Trophoblast cell (in vitro differentiated cells and primary cell): ENCODE measurements around the gene CFAP99.
A peak's percentile ranks its signal among the peaks of the same experiment; 100 is the strongest.

Experiments used
- DNase-seq, 2 donors: peaks; one replicate each; pipeline ENCODE4 v3.0.0-alpha.2; 2016
- H2AFZ ChIP-seq: 2 replicates; pipeline ENCODE4 v1.6.1; 2013; ENCODE audit warnings: low read length, moderate library complexity, mild to moderate bottlenecking; ENCODE audit not compliant: insufficient read depth, poor library complexity
- H2AK5ac ChIP-seq: 2 replicates; pipeline ENCODE4 v1.6.1; 2013; ENCODE audit warnings: mild to moderate bottlenecking, low read length
- H2BK120ac ChIP-seq: 2 replicates; pipeline ENCODE4 v1.6.1; 2013; ENCODE audit warnings: low read length, mild to moderate bottlenecking, moderate library complexity; ENCODE audit not compliant: insufficient read depth, poor library complexity
- H2BK12ac ChIP-seq: 2 replicates; pipeline ENCODE4 v1.6.1; 2013; ENCODE audit warnings: mild to moderate bottlenecking, low read length, moderate library complexity
- H2BK5ac ChIP-seq: 2 replicates; pipeline ENCODE4 v1.6.1; 2013; ENCODE audit warnings: low read length, low read depth, moderate library complexity, mild to moderate bottlenecking; ENCODE audit not compliant: poor library complexity
- H3K14ac ChIP-seq: 2 replicates; pipeline ENCODE4 v1.6.1; 2013; ENCODE audit warnings: mild to moderate bottlenecking, low read length
- H3K18ac ChIP-seq: 2 replicates; pipeline ENCODE4 v1.6.1; 2013; ENCODE audit warnings: mild to moderate bottlenecking, low read length
- H3K23ac ChIP-seq: 2 replicates; pipeline ENCODE4 v1.6.1; 2013; ENCODE audit warnings: low read length
- H3K27ac ChIP-seq: 2 replicates; pipeline ENCODE4 v1.5.1; 2013; ENCODE audit warnings: low read depth, mild to moderate bottlenecking, inconsistent platforms, low read length, moderate library complexity
- H3K27me3 ChIP-seq: 2 replicates; pipeline ENCODE4 v1.6.1; 2013; ENCODE audit warnings: inconsistent platforms, mild to moderate bottlenecking, low read length, moderate library complexity; ENCODE audit not compliant: insufficient read depth
- H3K36me3 ChIP-seq, 2 experiments: 1 replicate in 1 of 2; 2 replicates in 1 of 2; pipeline ENCODE4 v1.6.1; 2013; ENCODE audit warnings: low read length in 2 of 2, mild to moderate bottlenecking in 2 of 2, moderate library complexity in 1 of 2; ENCODE audit not compliant: insufficient read depth in 2 of 2, control insufficient read depth in 1 of 2
- H3K4ac ChIP-seq: 2 replicates; pipeline ENCODE4 v1.6.1; 2013; ENCODE audit warnings: low read depth, mild to moderate bottlenecking, low read length, moderate library complexity
- H3K4me1 ChIP-seq, 2 experiments: 1 replicate in 1 of 2; 2 replicates in 1 of 2; pipeline ENCODE4 v1.6.1; 2013; ENCODE audit warnings: low read length in 2 of 2, mild to moderate bottlenecking in 2 of 2, moderate library complexity in 1 of 2; ENCODE audit not compliant: insufficient read depth in 2 of 2, control insufficient read depth in 1 of 2
- H3K4me2 ChIP-seq: 2 replicates; pipeline ENCODE4 v1.6.1; 2013; ENCODE audit warnings: inconsistent platforms, mild to moderate bottlenecking, low read length, moderate library complexity
- H3K4me3 ChIP-seq: 2 replicates; pipeline ENCODE4 v1.5.1; 2013; ENCODE audit warnings: mild to moderate bottlenecking, low read depth, low read length, inconsistent platforms
- H3K79me1 ChIP-seq: one replicate; pipeline ENCODE4 v1.6.1; 2013; ENCODE audit warnings: low read length
- H3K79me2 ChIP-seq: 2 replicates; pipeline ENCODE4 v1.6.1; 2013; ENCODE audit warnings: low read length, mild to moderate bottlenecking; ENCODE audit not compliant: control insufficient read depth, insufficient read depth, poor library complexity
- H3K9ac ChIP-seq: 2 replicates; pipeline ENCODE4 v1.6.1; 2013; ENCODE audit warnings: mild to moderate bottlenecking, low read length
- H3K9me3 ChIP-seq: 2 replicates; pipeline ENCODE4 v1.6.1; 2013; ENCODE audit warnings: low read depth, mild to moderate bottlenecking, control low read depth, inconsistent platforms, low read length; ENCODE audit not compliant: insufficient read depth
- H4K12ac ChIP-seq: 2 replicates; pipeline ENCODE4 v1.6.1; 2013; ENCODE audit warnings: low read depth, mild to moderate bottlenecking, low read length, moderate library complexity
- H4K8ac ChIP-seq: 2 replicates; pipeline ENCODE4 v1.6.1; 2013; ENCODE audit warnings: low read depth, mild to moderate bottlenecking, low read length, moderate library complexity
- H4K91ac ChIP-seq: one replicate; pipeline ENCODE4 v1.6.1; 2013; ENCODE audit warnings: low read depth, mild to moderate bottlenecking, low read length, moderate library complexity
- WGBS: extraction: QIAGEN DNeasy Blood & Tissue Kit; methylation state at CpG from one replicate; pipeline ENCODE4 v1.1.7; 2013; ENCODE audit warnings: missing lambda C conversion rate; ENCODE audit not compliant: insufficient read length, insufficient coverage; ENCODE audit errors: extremely low coverage; 5-methylcytosine and 5-hydroxymethylcytosine counted together

Gene CFAP99

DNA sequence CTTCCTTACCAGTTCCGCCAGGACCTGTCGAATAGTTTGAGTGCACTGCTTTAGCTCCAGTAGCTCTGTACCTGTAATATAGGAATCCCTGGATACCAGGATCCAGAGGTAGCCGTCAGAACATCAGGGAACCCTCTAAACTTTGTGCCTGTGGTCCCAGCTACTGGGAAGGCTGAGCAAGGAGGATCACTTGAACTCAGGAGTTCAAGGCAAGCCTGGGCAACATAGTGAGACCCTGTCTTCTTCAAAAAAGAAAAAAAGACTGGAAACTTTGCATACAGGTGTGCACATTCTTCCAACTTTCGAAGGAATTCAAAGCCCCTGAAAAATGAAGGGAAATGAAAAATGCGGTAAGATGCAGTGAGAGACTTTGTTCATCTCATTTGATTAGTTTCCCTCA lies 85.1 kb downstream of the CFAP99 start:
- H3K27ac ChIP-seq = no peak overlapping the region
- no peak overlapping the region for H3K14ac ChIP-seq
- no peak overlapping the region for H2BK120ac ChIP-seq
- no peak overlapping the region for H3K9ac ChIP-seq
- H3K23ac ChIP-seq = no peak overlapping the region
- no peaks in the 10 kb centered on the region for H3K4me1 ChIP-seq
- H3K9me3 ChIP-seq = no peaks in the 10 kb centered on the region
- H3K4ac ChIP-seq = no peak overlapping the region
- H4K12ac ChIP-seq = no peak overlapping the region
- WGBS = no CpG with 5 or more reads among the region's 5 CpGs
- no peak overlapping the region for H3K4me3 ChIP-seq
- no peaks in the 10 kb centered on the region for H3K79me1 ChIP-seq
- DNase-seq = peak in 1 of 2 donors; percentile 33
- H3K18ac ChIP-seq = no peak overlapping the region
- no peak overlapping the region for H2BK12ac ChIP-seq
- no peak overlapping the region for H4K8ac ChIP-seq
- no peaks in the 10 kb centered on the region for H3K27me3 ChIP-seq
- no peak overlapping the region for H2AK5ac ChIP-seq
- H3K4me2 ChIP-seq = no peak overlapping the region
- no peak overlapping the region for H4K91ac ChIP-seq
- peaks cover 34 to 40% of the 10 kb centered on the region in 2 experiments for H3K36me3 ChIP-seq
- H2BK5ac ChIP-seq = no peak overlapping the region
- H3K79me2 ChIP-seq = no peaks in the 10 kb centered on the region
- H2AFZ ChIP-seq = no peak overlapping the region

DNA sequence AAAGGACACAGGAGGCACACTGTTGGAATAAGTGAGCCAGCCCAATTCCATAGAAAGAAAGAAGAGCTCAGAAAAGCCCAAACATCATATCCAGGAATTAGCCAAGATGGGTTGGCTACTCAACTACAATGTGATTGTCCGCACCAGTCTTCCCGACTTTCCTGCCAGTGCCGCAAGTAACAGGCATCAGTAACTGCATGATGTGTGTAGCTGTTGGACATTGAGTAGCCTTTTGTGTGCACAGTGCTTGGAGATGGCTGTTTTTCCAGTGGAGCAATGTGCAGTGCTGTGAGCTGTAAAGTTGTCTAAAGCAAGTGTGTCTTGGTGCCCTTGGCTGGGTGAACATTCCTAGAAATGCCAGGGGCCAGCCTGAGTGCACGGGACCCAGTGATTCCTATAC lies 88.5 kb downstream of the CFAP99 start:
- H4K8ac ChIP-seq = no peak overlapping the region
- H3K79me1 ChIP-seq = no peaks in the 10 kb centered on the region
- H3K18ac ChIP-seq = no peak overlapping the region
- no peak overlapping the region for H2AK5ac ChIP-seq
- H3K4me1 ChIP-seq = no peaks in the 10 kb centered on the region
- H3K14ac ChIP-seq = no peak overlapping the region
- H3K27ac ChIP-seq = no peak overlapping the region
- H3K27me3 ChIP-seq = no peaks in the 10 kb centered on the region
- H4K12ac ChIP-seq = no peak overlapping the region
- H4K91ac ChIP-seq = no peak overlapping the region
- H3K9ac ChIP-seq = no peak overlapping the region
- no peak overlapping the region for H2BK5ac ChIP-seq
- no CpG with 5 or more reads among the region's 4 CpGs for WGBS
- H2BK12ac ChIP-seq = no peak overlapping the region
- DNase-seq = no peak
- no peak overlapping the region for H3K4ac ChIP-seq
- no peak overlapping the region for H3K4me2 ChIP-seq
- no peak overlapping the region for H2BK120ac ChIP-seq
- H3K79me2 ChIP-seq = no peaks in the 10 kb centered on the region
- H3K4me3 ChIP-seq = no peak overlapping the region
- H3K36me3 ChIP-seq = peaks cover 40 to 44% of the 10 kb centered on the region in 2 experiments
- H3K9me3 ChIP-seq = no peaks in the 10 kb centered on the region
- no peak overlapping the region for H3K23ac ChIP-seq
- no peak overlapping the region for H2AFZ ChIP-seq

DNA sequence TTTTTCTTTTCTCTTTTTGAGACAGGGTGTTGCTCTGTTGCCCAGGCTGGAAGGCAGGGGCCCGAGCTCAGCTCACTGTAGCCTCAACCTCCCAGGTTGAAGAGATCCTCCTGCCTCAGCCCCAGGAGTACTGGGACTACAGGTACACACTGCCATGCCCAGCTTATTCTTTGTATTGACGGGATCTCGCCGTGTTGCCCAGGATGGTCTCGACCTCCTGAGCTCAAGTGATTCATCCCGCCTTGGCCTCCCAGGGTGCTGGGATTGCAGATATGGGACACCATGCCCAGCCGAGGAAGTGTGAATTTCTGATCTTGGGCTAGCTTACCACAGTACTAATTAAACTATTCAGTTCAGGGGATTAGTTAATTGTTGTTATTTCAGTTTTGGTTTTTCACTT lies 89.1 kb downstream of the CFAP99 start:
- no peak overlapping the region for H2BK5ac ChIP-seq
- H3K4ac ChIP-seq = no peak overlapping the region
- no peak overlapping the region for H4K12ac ChIP-seq
- no peaks in the 10 kb centered on the region for H3K27me3 ChIP-seq
- H3K27ac ChIP-seq = no peak overlapping the region
- H2BK12ac ChIP-seq = no peak overlapping the region
- H3K9me3 ChIP-seq = no peaks in the 10 kb centered on the region
- H3K4me1 ChIP-seq = no peaks in the 10 kb centered on the region
- H3K79me2 ChIP-seq = no peaks in the 10 kb centered on the region
- no peak overlapping the region for H2AFZ ChIP-seq
- no peak overlapping the region for H2AK5ac ChIP-seq
- H3K4me3 ChIP-seq = no peak overlapping the region
- H3K14ac ChIP-seq = no peak overlapping the region
- H2BK120ac ChIP-seq = no peak overlapping the region
- H4K8ac ChIP-seq = no peak overlapping the region
- no peak overlapping the region for H3K4me2 ChIP-seq
- no peak overlapping the region for H3K23ac ChIP-seq
- no peak for DNase-seq
- no peak overlapping the region for H3K9ac ChIP-seq
- H3K18ac ChIP-seq = no peak overlapping the region
- no peaks in the 10 kb centered on the region for H3K79me1 ChIP-seq
- peaks cover 46 to 50% of the 10 kb centered on the region in 2 experiments for H3K36me3 ChIP-seq
- no peak overlapping the region for H4K91ac ChIP-seq
- WGBS = no CpG with 5 or more reads among the region's 7 CpGs

DNA sequence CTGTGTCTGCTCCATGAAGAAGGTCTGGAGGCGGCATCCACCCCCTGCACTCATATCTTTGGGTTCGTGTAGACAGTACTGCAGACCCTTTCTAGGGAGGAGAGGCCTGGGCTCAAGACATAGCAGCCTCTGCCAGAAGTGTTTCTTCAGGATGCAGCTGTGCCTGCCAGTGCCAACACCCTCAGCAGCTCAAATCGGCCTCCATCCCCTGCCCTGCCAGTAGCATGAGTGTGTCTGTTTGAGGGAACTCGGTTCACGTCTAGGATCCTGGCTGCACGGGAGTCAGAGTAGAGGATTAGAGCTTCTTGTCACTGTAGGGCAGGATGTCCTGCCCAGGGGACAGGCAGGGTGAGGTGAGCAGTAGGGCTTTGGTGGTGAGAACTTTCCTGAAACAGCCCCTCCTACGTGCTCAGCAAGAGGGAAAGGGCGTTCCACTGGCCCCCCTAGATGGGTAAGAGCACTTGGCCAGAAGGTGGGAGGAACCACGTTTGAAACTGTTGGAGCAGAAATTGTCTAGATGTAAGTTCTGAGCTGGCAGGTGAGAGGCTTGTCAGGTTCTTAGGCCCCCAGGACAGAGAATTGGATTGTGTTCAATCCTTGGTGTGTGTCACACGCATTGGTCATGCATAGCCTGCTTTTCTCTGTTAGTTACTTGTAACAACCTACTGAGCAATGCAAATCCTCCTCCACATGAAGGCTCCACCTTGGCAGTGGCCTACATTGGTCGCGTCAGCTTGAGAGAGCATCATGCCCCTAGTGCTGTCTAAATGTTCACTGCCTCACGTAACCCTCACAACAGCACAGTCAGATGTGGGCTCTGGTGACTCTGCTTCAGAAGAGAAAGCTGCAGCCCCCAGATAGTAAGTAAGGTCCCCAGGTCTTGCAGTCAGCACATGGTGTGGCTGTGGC lies 91.8 kb downstream of the CFAP99 start:
- Histone ChIP-seq H3K27me3 (no peaks in the 10 kb centered on the region), H3K23ac (no peak overlapping the region), H3K18ac (no peak overlapping the region), H3K79me2 (no peaks in the 10 kb centered on the region), H3K4ac (no peak overlapping the region), H3K36me3 (peaks cover 68 to 71% of the 10 kb centered on the region in 2 experiments), H3K4me3 (no peak overlapping the region), H3K4me2 (no peak overlapping the region), H3K9ac (no peak overlapping the region), H4K91ac (no peak overlapping the region), H3K4me1 (no peaks in the 10 kb centered on the region), H2AK5ac (no peak overlapping the region), H3K27ac (no peak overlapping the region), H2BK5ac (no peak overlapping the region), H2BK120ac (no peak overlapping the region), H4K12ac (no peak overlapping the region), H2AFZ (no peak overlapping the region), H4K8ac (no peak overlapping the region), H2BK12ac (no peak overlapping the region), H3K9me3 (no peaks in the 10 kb centered on the region), H3K14ac (no peak overlapping the region), H3K79me1 (no peaks in the 10 kb centered on the region)
- no CpG with 5 or more reads among the region's 13 CpGs for WGBS
- no peak for DNase-seq
